ENCODE results near the gene CLSTN3.

CLSTN3 gene

DNA sequence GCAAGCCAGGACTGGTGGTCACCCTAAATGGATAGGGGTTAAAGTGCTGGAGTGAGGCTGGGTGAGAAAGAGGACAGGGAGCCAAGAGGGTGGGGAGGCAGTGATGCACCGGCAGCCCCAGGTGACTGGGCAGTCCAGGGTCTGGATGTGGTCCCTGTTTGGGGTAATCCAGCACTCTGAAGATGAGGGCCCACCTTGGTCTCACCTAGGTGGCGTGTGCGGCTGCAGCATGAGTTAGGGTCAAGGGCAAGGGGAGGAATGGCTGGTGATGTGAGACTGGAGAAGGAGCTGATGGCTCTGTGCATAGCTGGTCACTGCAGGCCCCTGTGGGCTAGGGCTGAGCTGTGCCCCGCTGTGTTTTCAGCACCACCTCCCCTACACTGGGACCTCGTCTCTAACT lies 19.5 kb upstream of the CLSTN3 start:
- Histone ChIP-seq H3K79me2 (ENCODE audit: insufficient read depth, low read depth) (0 out of 2 replicates have a peak, but pooled peaks cover 4% of the 10 kb centered on the region), H3K4me3 (IDR thresholded peaks at IDR 0.05; ENCODE audit: insufficient read depth, low read depth, low read length) (no peak overlapping the region), H4K20me1 (ENCODE audit: insufficient read depth) (no peaks in the 10 kb centered on the region), H2AFZ (ENCODE audit: low read depth) (no peak overlapping the region), H3K4me1 (ENCODE audit: low read depth, poor library complexity, severe bottlenecking) (peaks cover 18% of the 10 kb centered on the region), H3K36me3 (ENCODE audit: insufficient read depth) (no peaks in the 10 kb centered on the region), H3K27ac (no peak overlapping the region), H3K4me2 (no peak overlapping the region), H3K27me3 (ENCODE audit: insufficient read depth, low read depth) (no peaks in the 10 kb centered on the region), H3K9ac (no peak overlapping the region)
- TF ChIP-seq, protein P1, sequence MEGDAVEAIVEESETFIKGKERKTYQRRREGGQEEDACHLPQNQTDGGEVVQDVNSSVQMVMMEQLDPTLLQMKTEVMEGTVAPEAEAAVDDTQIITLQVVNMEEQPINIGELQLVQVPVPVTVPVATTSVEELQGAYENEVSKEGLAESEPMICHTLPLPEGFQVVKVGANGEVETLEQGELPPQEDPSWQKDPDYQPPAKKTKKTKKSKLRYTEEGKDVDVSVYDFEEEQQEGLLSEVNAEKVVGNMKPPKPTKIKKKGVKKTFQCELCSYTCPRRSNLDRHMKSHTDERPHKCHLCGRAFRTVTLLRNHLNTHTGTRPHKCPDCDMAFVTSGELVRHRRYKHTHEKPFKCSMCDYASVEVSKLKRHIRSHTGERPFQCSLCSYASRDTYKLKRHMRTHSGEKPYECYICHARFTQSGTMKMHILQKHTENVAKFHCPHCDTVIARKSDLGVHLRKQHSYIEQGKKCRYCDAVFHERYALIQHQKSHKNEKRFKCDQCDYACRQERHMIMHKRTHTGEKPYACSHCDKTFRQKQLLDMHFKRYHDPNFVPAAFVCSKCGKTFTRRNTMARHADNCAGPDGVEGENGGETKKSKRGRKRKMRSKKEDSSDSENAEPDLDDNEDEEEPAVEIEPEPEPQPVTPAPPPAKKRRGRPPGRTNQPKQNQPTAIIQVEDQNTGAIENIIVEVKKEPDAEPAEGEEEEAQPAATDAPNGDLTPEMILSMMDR (conservative IDR thresholded peaks at IDR 0.05; ENCODE audit: low read depth, low read length), result no peak

DNA sequence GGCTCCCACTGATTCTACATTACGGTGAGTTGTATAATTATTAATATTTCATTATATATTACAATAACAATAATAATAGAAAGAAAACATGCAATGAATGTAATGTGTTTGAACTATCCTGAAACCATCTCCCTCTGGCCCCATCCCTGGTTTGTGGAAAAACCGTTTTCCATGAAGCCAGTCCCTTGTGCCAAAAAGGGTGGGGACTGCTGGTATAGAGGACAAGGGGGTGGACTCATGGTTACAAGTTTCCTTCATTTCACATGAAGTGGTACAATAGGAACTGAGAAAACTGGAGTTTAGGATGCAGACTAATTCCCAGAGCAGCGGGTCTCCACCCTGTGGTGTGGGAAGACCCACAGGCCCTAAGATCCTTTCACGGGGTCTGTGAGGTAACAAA lies 18.1 kb upstream of the CLSTN3 start:
- Histone ChIP-seq H3K4me1 (ENCODE audit: low read depth, poor library complexity, severe bottlenecking) (peaks cover 14% of the 10 kb centered on the region), H4K20me1 (ENCODE audit: insufficient read depth) (no peaks in the 10 kb centered on the region), H3K4me3 (IDR thresholded peaks at IDR 0.05; ENCODE audit: insufficient read depth, low read depth, low read length) (no peak overlapping the region), H3K9ac (no peak overlapping the region), H3K27me3 (ENCODE audit: insufficient read depth, low read depth) (no peaks in the 10 kb centered on the region), H2AFZ (ENCODE audit: low read depth) (no peak overlapping the region), H3K79me2 (ENCODE audit: insufficient read depth, low read depth) (0 out of 2 replicates have a peak, but pooled peaks cover 2% of the 10 kb centered on the region), H3K36me3 (ENCODE audit: insufficient read depth) (no peaks in the 10 kb centered on the region), H3K4me2 (no peak overlapping the region), H3K27ac (no peak overlapping the region)
- TF ChIP-seq, protein P1 (conservative IDR thresholded peaks at IDR 0.05; ENCODE audit: low read depth, low read length), result no peak

DNA sequence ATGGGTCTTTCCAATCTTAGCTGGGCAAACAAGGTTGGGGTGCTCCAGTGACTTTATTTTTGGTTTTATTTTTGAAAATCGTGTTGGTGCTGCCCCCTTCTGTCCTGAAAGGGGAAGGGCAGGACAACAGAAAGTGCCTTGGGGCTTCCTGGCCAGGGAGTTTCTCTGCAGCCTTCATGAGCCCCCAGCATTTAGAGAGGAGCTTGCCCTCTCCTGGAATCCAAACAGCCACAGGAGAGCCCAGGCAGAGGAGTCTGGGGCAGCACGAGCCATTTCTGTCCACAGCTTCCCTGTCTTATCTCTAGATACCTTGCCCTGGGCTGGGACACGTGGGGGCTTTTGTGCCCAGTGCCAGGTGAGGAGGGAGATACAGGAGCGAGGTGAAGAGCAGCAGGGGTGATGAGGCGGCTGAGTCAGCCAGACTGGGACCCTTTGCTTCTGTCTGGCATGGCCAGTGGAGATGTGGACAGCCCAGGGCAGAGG lies 16.7 kb upstream of the CLSTN3 start:
- no peaks in the 10 kb centered on the region for H4K20me1 ChIP-seq (ENCODE audit: insufficient read depth)
- peak overlapping the region; percentile 56 for H3K4me2 ChIP-seq
- no peak overlapping the region for H3K4me3 ChIP-seq (IDR thresholded peaks at IDR 0.05; ENCODE audit: insufficient read depth, low read depth, low read length)

DNA sequence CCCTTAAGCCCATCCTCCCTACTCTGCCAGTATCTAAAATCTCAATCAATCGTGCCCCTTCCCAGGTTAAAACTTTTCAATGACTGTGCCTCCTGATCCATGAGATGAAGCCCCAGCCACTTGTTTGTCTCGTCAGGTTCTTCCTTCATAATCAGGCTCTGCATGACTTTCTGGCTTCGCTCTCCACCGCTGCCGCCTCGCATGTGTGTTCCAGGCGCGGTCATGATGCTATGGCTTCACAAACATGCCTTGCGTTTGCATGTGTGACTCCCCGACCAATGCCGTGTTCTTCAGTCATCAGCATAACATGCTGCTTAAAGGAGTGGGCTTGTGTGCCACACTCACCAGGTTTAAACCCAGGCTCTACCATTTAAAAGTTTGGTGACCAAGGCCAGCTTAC lies 16.2 kb upstream of the CLSTN3 start:
- no peaks in the 10 kb centered on the region for H3K36me3 ChIP-seq (ENCODE audit: insufficient read depth)
- H3K79me2 ChIP-seq (ENCODE audit: insufficient read depth, low read depth), result no peaks in the 10 kb centered on the region
- no peak overlapping the region for H3K27ac ChIP-seq
- no peak overlapping the region for H2AFZ ChIP-seq (ENCODE audit: low read depth)
- H3K4me3 ChIP-seq (IDR thresholded peaks at IDR 0.05; ENCODE audit: insufficient read depth, low read depth, low read length), result no peak overlapping the region
- no peaks in the 10 kb centered on the region for H3K27me3 ChIP-seq (ENCODE audit: insufficient read depth, low read depth)
- no peaks in the 10 kb centered on the region for H4K20me1 ChIP-seq (ENCODE audit: insufficient read depth)
- no peak overlapping the region for H3K9ac ChIP-seq
- no peak overlapping the region for H3K4me2 ChIP-seq
- H3K4me1 ChIP-seq (ENCODE audit: low read depth, poor library complexity, severe bottlenecking), result peaks cover 13% of the 10 kb centered on the region
- TF ChIP-seq, protein P1 (conservative IDR thresholded peaks at IDR 0.05; ENCODE audit: low read depth, low read length), result no peak

More for the DNA sequence above, 16.7 kb upstream of the CLSTN3 start:
- Histone ChIP-seq H3K9ac (no peak overlapping the region), H2AFZ (ENCODE audit: low read depth) (peak overlapping the region; percentile 18; the same call in 1 of the 2 replicates), H3K27me3 (ENCODE audit: insufficient read depth, low read depth) (no peaks in the 10 kb centered on the region), H3K79me2 (ENCODE audit: insufficient read depth, low read depth) (no peaks in the 10 kb centered on the region), H3K4me1 (ENCODE audit: low read depth, poor library complexity, severe bottlenecking) (peaks cover 13% of the 10 kb centered on the region), H3K36me3 (ENCODE audit: insufficient read depth) (no peaks in the 10 kb centered on the region), H3K27ac (no peak overlapping the region)
- TF ChIP-seq, protein P1 (conservative IDR thresholded peaks at IDR 0.05; ENCODE audit: low read depth, low read length), result peak; percentile 86

All from KMS-11 (cell line).